BJ (cell line): ENCODE data around the gene MAP1LC3A. TPM values are rescaled to one million over a fixed set of nuclear protein-coding genes. Genes with fewer than 3 reads are reported as not detected.

Source experiments
- CTCF ChIA-PET: fragments of 350-600 bp; formaldehyde crosslinking; extraction: SDS; loops from one replicate; lab custom pipeline; 2021; ENCODE audit warnings: antibody characterized with exemption, inconsistent platforms; lab: Yijun Ruan, JAX
- POLR2A ChIA-PET: fragments of 300-600 bp; sonication (Branson Sonifier 250); formaldehyde crosslinking; extraction: SDS; loops from one replicate; lab custom pipeline; 2021; ENCODE audit warnings: antibody characterized with exemption; lab: Charles Lee
- DNase-seq: peaks from one replicate; pipeline ENCODE4 v3.0.0-alpha.2; 2011; ENCODE audit warnings: low read depth
- H3K27me3 ChIP-seq: 2 replicates; pipeline ENCODE4 v1.6.0; 2011; ENCODE audit warnings: low read length; ENCODE audit not compliant: control insufficient read depth, insufficient read depth
- H3K36me3 ChIP-seq: 2 replicates; pipeline ENCODE4 v1.5.1; 2011; ENCODE audit warnings: low read length; ENCODE audit not compliant: control insufficient read depth, insufficient read depth
- H3K4me3 ChIP-seq: 2 replicates; pipeline ENCODE4 v1.5.1; 2011; ENCODE audit warnings: low read depth, mild to moderate bottlenecking, control low read depth, low read length
- polyA plus RNA-seq: library from polyadenylated mRNA; depleted of rRNA; stranded (reverse); fragments of >200 nt; gene quantifications from 2 replicates; pipeline ENCODE4 v1.2.3, GENCODE V29; 2011
- TF ChIP-seq, protein P1 (sequence below): IDR thresholded peaks from 2 replicates; pipeline ENCODE4 v1.5.1; 2011; ENCODE audit warnings: low read depth, mild to moderate bottlenecking, control low read depth, inconsistent platforms, low read length, moderate library complexity; ENCODE audit not compliant: insufficient read depth

Gene MAP1LC3A
- polyA plus RNA-seq, 1 experiment = 33.7 TPM

DNA sequence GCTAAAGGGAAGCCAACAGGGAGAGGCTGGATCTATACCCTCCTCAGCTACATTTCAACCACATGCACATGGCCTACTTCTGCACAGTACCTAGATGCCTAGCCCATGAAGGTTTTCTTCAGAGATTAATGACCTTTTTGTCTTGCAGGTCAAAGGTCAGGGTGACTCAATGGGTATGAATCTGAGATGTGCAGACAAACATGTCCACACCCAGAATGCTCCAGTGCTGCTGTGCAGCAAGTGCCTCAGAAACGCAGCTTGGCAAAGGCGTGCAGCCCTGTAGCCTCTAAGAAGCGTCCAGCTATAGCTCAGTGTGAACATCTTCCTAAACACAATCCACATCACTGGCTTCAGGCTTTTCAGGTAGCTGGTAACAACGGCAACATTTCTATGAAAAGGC is 24.4 kb downstream of the MAP1LC3A start:
- Histone ChIP-seq H3K27me3 (no peaks in the 10 kb centered on the region), H3K4me3 (no peak overlapping the region), H3K36me3 (peaks cover 4% of the 10 kb centered on the region)
- TF ChIP-seq, protein P1, sequence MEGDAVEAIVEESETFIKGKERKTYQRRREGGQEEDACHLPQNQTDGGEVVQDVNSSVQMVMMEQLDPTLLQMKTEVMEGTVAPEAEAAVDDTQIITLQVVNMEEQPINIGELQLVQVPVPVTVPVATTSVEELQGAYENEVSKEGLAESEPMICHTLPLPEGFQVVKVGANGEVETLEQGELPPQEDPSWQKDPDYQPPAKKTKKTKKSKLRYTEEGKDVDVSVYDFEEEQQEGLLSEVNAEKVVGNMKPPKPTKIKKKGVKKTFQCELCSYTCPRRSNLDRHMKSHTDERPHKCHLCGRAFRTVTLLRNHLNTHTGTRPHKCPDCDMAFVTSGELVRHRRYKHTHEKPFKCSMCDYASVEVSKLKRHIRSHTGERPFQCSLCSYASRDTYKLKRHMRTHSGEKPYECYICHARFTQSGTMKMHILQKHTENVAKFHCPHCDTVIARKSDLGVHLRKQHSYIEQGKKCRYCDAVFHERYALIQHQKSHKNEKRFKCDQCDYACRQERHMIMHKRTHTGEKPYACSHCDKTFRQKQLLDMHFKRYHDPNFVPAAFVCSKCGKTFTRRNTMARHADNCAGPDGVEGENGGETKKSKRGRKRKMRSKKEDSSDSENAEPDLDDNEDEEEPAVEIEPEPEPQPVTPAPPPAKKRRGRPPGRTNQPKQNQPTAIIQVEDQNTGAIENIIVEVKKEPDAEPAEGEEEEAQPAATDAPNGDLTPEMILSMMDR = no peak
- ChIA-PET CTCF (interaction anchor here (1.1 to 2.9 kb wide), 6 partner anchors 14 to 186 kb away, joined by 3 to 17 read pairs (median 6); no protein-coding TSS in a partner anchor), POLR2A (interaction anchor here (0.6 kb wide), 1 partner anchor 110 kb away, joined by 6 read pairs; no protein-coding TSS in a partner anchor)
- DNase-seq = no peak

DNA sequence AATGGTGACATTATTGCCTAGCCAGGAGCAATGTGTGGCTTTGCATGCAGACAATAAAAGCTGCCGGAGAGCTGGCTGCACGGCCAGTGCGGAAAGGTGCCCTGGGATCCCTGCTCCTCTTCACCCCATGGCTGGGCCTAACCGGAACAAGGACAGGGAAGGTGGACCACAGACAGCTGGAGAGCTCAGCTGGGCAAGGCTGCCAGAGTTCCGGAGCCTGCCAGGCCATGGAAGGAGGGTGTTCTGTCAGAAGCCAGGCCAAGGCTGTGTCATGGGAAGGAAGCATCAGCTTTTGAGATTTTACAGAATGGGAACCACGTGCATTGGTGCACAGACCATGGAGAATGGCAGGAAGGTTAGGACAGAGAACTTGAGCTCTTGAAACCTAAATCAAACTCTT is 25.0 kb downstream of the MAP1LC3A start:
- ChIA-PET CTCF (interaction anchor here (1.1 to 2.9 kb wide), 5 partner anchors 13 to 186 kb away, joined by 3 to 17 read pairs (median 6); no protein-coding TSS in a partner anchor), POLR2A (no interaction called here)
- H3K36me3 ChIP-seq = peaks cover 2% of the 10 kb centered on the region
- no peaks in the 10 kb centered on the region for H3K27me3 ChIP-seq
- TF ChIP-seq, protein P1 = no peak
- DNase-seq = no peak
- no peak overlapping the region for H3K4me3 ChIP-seq

DNA sequence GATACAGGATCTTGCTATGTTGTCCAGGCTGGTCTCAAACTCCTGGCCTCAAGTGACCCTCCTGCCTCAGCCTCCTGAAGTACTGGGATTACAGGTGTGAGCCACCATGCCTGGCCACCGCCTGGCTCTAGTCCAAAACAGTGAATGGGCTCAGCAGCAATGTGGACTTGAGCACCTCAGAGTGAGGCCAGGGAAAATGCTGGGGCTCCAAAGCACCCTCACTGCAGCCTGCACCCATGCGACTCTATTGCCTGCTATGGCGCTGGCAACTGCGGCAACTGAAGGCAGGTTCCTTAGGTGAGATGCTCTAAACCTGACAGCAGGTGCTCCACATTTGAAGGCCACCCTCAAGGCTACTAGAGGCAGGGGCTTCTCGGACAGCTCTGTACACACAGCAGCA is 26.5 kb downstream of the MAP1LC3A start:
- TF ChIP-seq, protein P1 = no peak
- Histone ChIP-seq H3K27me3 (no peaks in the 10 kb centered on the region), H3K4me3 (no peak overlapping the region), H3K36me3 (peaks cover 2% of the 10 kb centered on the region)
- ChIA-PET POLR2A (no interaction called here), CTCF (interaction anchor here (1.4 kb wide), 1 partner anchor 44 kb away, joined by 5 read pairs; no protein-coding TSS in a partner anchor)
- DNase-seq = no peak

DNA sequence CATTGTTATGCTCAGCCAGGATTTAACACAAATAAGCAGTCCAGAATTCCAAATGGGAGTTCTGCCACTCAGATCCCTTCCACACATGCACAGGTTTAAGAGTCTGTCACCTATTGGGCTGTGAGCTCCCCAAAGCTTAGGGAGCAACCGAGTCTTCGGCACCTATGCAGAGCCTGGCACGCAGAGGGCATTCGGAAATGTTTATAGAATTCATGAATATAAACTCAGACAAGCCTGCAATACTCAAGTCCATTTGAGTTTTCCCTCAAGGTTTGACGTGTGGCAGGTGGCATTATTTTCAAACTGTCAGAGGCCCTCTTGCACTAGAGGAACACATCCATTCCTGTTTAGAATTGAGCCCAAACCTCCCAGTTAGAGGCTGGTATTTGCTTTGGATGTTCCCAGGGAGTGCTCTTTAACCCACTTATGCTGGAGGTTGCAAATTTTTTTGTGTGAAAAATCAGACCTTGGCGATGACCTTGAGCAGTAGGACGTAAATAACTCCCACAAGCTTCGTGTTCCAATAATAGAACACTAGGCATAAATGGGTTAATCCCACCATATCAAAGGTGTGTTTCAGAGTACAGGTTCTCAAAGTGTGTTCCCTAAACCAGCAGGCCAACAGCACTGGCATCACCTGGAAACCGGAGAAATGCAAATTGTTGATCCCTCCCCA is 28.1 kb downstream of the MAP1LC3A start:
- TF ChIP-seq, protein P1 = no peak
- POLR2A ChIA-PET = no interaction called here
- Histone ChIP-seq H3K27me3 (no peaks in the 10 kb centered on the region), H3K4me3 (no peak overlapping the region), H3K36me3 (peaks cover 2% of the 10 kb centered on the region)
- no peak for DNase-seq
- CTCF ChIA-PET = interaction anchor here (1.0 kb wide), 1 partner anchor 21 kb away, joined by 3 read pairs; no protein-coding TSS in a partner anchor

DNA sequence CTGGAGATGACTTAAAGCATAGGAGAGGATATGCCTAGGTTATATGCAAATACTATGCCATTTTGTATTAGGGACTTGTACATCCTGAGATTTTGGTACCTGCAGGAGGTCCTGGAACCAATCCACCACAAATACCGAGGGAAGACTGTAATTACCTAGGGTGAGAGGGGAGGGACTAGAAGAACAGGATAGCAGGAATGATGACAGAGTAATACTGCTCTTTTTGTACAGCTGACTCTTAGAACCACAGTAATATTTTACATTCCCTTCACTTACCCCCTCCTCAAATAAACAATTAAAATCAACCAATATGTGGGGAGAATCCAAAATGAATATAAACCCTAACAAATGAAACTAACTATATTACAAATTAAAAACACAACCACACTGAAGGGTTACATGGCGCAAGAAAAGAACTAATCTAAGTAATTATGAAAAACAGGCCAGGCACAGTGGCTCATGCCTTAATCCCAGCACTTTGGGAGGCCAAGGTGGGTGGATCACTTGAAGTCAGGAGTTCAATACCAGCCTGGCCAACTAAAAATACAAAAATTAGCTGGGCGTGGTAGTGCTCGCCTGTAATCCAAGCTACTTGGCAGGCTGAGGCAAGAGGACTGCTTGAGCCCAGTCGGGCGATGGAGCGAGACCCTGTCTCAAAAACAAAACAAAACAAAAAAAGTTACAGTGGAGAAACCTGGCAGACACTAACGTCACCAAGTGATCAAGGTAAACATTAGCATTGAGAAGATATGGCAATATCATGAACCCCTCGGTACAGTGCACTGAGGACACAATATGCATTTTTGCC is 37.1 kb downstream of the MAP1LC3A start:
- POLR2A ChIA-PET = no interaction called here
- CTCF ChIA-PET = no interaction called here
- no peaks in the 10 kb centered on the region for H3K27me3 ChIP-seq
- TF ChIP-seq, protein P1 = no peak
- no peak for DNase-seq
- H3K4me3 ChIP-seq = no peak overlapping the region
- no peaks in the 10 kb centered on the region for H3K36me3 ChIP-seq
